Stomach (tissue), 4 donors: ENCODE data around the gene GAK.

Experiments
- CTCF ChIP-seq, 7 experiments: fragments of 450-650 bp in 4 of 7; fragments of 200-600 bp in 3 of 7; sonication (generic) in 3 of 7; IDR thresholded peaks; one replicate each; pipeline ENCODE4 v1.5.1; 2016 to 2019; ENCODE audit warnings: antibody characterized with exemption in 7 of 7, control low read depth in 2 of 7, mild to moderate bottlenecking in 1 of 7
- POLR2A ChIP-seq, 4 donors: fragments of 450-650 bp; IDR thresholded peaks; one replicate each; pipeline ENCODE4 v1.6.1; 2016; ENCODE audit warnings: antibody characterized with exemption in 4 of 4, control low read depth in 2 of 4, mild to moderate bottlenecking in 1 of 4, moderate library complexity in 1 of 4

DNA sequence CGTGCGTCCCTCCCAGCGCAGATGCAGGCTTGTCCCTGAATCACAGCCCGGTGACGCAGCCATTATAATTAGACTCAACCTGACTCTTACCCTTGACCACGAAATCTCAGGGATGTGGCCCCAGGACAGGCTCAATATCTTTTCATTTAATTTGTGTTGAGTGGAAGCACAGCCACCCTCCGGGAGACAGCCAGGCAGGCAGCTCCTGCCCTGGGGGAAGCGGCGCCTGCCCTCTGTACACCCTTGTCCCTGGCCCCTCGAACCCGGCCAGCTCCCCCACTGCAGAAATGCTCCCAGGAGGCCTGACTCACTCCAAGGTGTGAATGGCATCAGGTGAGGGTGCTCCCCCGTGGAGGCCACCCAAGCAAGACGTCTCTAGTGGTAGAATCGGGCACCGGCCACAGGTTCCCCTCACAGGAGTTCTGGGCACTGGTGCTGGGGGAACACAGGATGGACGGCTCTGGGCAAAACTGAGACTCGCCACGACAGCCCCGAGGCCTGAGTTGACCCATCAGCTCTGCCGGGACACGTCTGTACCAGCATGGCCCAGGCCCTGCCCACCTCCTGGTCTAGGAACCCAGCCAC is 108.8 kb downstream of the GAK start:
- TF ChIP-seq CTCF (IDR thresholded peaks at IDR 0.05), result no peak
- no peak for TF ChIP-seq POLR2A (IDR thresholded peaks at IDR 0.05)
